Mammary epithelial cell (primary cell): Measurements from ENCODE around the gene AHSA1.

ENCODE experiments used
- EZH2 ChIP-seq: IDR thresholded peaks from 2 replicates; pipeline ENCODE4 v1.6.1; 2012; ENCODE audit warnings: low read length, inconsistent platforms, borderline replicate concordance
- TF ChIP-seq, protein P1 (sequence below), 2 donors: IDR thresholded peaks in 1 of 2; conservative IDR thresholded peaks in 1 of 2; 2 replicates each; pipeline ENCODE4 v1.5.1; 2011 to 2012; ENCODE audit warnings: inconsistent platforms in 2 of 2, low read length in 2 of 2, mild to moderate bottlenecking in 2 of 2, control low read depth in 1 of 2, low read depth in 1 of 2; ENCODE audit not compliant: insufficient read depth in 1 of 2; ENCODE audit errors: extremely low read depth in 1 of 2

DNA sequence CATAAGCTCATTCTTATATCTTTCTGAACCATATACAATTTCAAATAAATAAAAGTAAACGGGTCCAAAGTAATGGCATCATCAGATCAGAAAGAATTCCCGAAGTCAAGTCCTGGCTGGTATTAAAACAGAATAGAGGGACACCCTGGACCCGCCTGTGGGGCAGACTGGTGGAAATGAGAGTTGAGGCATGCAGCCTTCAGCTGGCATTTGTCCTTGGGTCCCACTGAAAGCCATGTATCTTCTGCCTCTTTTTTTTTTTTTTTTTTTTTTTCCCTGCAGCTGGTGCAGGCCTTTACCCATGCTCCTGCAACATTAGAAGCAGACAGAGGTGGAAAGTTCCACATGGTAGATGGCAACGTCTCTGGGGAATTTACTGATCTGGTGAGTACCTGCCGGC is 9.9 kb downstream of the AHSA1 start:
- TF ChIP-seq, protein P1, sequence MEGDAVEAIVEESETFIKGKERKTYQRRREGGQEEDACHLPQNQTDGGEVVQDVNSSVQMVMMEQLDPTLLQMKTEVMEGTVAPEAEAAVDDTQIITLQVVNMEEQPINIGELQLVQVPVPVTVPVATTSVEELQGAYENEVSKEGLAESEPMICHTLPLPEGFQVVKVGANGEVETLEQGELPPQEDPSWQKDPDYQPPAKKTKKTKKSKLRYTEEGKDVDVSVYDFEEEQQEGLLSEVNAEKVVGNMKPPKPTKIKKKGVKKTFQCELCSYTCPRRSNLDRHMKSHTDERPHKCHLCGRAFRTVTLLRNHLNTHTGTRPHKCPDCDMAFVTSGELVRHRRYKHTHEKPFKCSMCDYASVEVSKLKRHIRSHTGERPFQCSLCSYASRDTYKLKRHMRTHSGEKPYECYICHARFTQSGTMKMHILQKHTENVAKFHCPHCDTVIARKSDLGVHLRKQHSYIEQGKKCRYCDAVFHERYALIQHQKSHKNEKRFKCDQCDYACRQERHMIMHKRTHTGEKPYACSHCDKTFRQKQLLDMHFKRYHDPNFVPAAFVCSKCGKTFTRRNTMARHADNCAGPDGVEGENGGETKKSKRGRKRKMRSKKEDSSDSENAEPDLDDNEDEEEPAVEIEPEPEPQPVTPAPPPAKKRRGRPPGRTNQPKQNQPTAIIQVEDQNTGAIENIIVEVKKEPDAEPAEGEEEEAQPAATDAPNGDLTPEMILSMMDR (conservative IDR thresholded peaks at IDR 0.05 in 1 of 2, IDR thresholded peaks at IDR 0.05 in 1 of 2; ENCODE audit: extremely low read depth in 1 of 2, insufficient read depth in 1 of 2, low read depth in 1 of 2, low read length in 2 of 2), result no peak
- no peak for TF ChIP-seq EZH2
